A673 (cell line): ENCODE results near the gene HINFP. TPM values are rescaled to one million over a fixed set of nuclear protein-coding genes. Genes with fewer than 3 reads are reported as not detected.

ENCODE experiments used
- BruUV-seq: library from RNA; stranded (reverse); fragments of 400-500 nt; replicated peaks from 2 replicates; lab custom pipeline; 2021; lab: Mats Ljungman, UMichigan
- CTCF ChIA-PET: fragments of 300-600 bp; sonication (Branson Sonifier 250); formaldehyde crosslinking; loops from one replicate; lab custom pipeline; 2022; ENCODE audit warnings: antibody characterized with exemption; lab: Charles Lee
- POLR2A ChIA-PET: fragments of 300-600 bp; sonication (Branson Sonifier 250); formaldehyde crosslinking; loops from one replicate; lab custom pipeline; 2022; ENCODE audit warnings: antibody characterized with exemption; ENCODE audit not compliant: low non-redundant PET; lab: Charles Lee
- DNase-seq: peaks from one replicate; pipeline ENCODE4 v3.0.0-alpha.2; 2015; ENCODE audit warnings: low spot score
- H3K27ac ChIP-seq: fragments of 200-600 bp; sonication (generic); 2 replicates; pipeline ENCODE4 v1.5.1; 2016; ENCODE audit warnings: mixed run types, low read depth, mild to moderate bottlenecking, mixed read lengths, antibody characterized with exemption, low read length; ENCODE audit not compliant: poor library complexity, severe bottlenecking
- H3K27me3 ChIP-seq: fragments of 200-600 bp; sonication (generic); replicated peaks from 2 replicates; pipeline ENCODE4 v1.6.1; 2017; ENCODE audit warnings: mixed run types, low read depth, mild to moderate bottlenecking, mixed read lengths, antibody characterized with exemption, low read length; ENCODE audit not compliant: insufficient read depth, poor library complexity
- H3K36me3 ChIP-seq: fragments of 200-600 bp; sonication (generic); 2 replicates; pipeline ENCODE4 v1.6.1; 2016; ENCODE audit warnings: mixed run types, mild to moderate bottlenecking, mixed read lengths, antibody characterized with exemption, low read length; ENCODE audit not compliant: insufficient read depth, poor library complexity, severe bottlenecking
- H3K4me1 ChIP-seq: fragments of 200-600 bp; sonication (generic); 2 replicates; pipeline ENCODE4 v1.6.1; 2017; ENCODE audit warnings: mixed run types, mild to moderate bottlenecking, mixed read lengths, antibody characterized with exemption, low read length; ENCODE audit not compliant: insufficient read depth, poor library complexity, severe bottlenecking
- H3K4me3 ChIP-seq: fragments of 200-600 bp; sonication (generic); 2 replicates; pipeline ENCODE4 v1.5.1; 2016; ENCODE audit warnings: low read depth, mixed run types, mild to moderate bottlenecking, mixed read lengths, low read length; ENCODE audit not compliant: poor library complexity, severe bottlenecking
- H3K9me3 ChIP-seq: fragments of 200-600 bp; sonication (generic); 2 replicates; pipeline ENCODE4 v1.6.1; 2016; ENCODE audit warnings: mixed run types, low read depth, mild to moderate bottlenecking, mixed read lengths, antibody characterized with exemption, low read length; ENCODE audit not compliant: poor library complexity, severe bottlenecking
- EZH2 ChIP-seq: fragments of 200-600 bp; sonication (generic); IDR thresholded peaks from 2 replicates; pipeline ENCODE4 v1.6.1; 2017; ENCODE audit warnings: borderline replicate concordance, low read depth, mild to moderate bottlenecking, mixed read lengths, antibody characterized with exemption, low read length; ENCODE audit not compliant: poor library complexity, severe bottlenecking
- intact Hi-C: fragments of 100-400 bp; cut with micrococcal nuclease; formaldehyde crosslinking; loops from one replicate; pipeline ENCODE4 v1.10.0; 2022; ENCODE audit not compliant: unreplicated experiment
- total RNA-seq: library from RNA; stranded (reverse); gene quantifications from 2 replicates; pipeline ENCODE4 v1.2.3, GENCODE V29; 2021
- TF ChIP-seq, protein P1 (sequence below): fragments of 300-800, 200-600 bp; sonication (generic); conservative IDR thresholded peaks from 2 replicates; pipeline ENCODE4 v1.5.1; 2017; ENCODE audit warnings: low read depth, mild to moderate bottlenecking, antibody characterized with exemption, low read length, moderate library complexity, mixed read lengths

HINFP gene
- total RNA-seq, 1 experiment from 2014 or later, result 31.7 TPM

DNA sequence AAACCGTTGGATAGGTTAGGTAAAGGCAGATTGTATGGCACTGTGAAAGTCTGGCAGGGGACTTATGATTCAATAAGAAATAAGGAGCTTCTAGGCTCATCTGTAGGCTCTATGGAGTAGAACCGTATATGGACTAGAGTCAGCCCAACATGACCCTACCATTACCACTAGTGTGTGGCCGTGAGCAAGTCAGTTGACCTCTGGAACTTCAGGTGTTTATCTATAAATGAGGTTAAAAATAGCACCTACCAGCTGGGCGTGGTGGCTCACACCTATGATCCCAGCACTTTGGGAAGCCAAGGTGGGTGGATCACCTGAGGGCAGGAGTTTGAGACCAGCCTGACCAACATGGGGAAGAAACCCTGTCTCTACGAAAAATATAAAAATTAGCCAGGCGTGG is 4.4 kb downstream of the HINFP start:
- Histone ChIP-seq H3K27me3 (no peaks in the 10 kb centered on the region), H3K9me3 (no peaks in the 10 kb centered on the region), H3K4me1 (peaks cover 10% of the 10 kb centered on the region), H3K36me3 (peaks cover 4% of the 10 kb centered on the region), H3K4me3 (no peak overlapping the region), H3K27ac (no peak overlapping the region)
- no peak for TF ChIP-seq EZH2
- TF ChIP-seq, protein P1, sequence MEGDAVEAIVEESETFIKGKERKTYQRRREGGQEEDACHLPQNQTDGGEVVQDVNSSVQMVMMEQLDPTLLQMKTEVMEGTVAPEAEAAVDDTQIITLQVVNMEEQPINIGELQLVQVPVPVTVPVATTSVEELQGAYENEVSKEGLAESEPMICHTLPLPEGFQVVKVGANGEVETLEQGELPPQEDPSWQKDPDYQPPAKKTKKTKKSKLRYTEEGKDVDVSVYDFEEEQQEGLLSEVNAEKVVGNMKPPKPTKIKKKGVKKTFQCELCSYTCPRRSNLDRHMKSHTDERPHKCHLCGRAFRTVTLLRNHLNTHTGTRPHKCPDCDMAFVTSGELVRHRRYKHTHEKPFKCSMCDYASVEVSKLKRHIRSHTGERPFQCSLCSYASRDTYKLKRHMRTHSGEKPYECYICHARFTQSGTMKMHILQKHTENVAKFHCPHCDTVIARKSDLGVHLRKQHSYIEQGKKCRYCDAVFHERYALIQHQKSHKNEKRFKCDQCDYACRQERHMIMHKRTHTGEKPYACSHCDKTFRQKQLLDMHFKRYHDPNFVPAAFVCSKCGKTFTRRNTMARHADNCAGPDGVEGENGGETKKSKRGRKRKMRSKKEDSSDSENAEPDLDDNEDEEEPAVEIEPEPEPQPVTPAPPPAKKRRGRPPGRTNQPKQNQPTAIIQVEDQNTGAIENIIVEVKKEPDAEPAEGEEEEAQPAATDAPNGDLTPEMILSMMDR, result no peak
- no TSS peak for BruUV-seq
- intact Hi-C loops, result no loop called here
- no peak for DNase-seq
- ChIA-PET POLR2A (no interaction called here), CTCF (no interaction called here)

DNA sequence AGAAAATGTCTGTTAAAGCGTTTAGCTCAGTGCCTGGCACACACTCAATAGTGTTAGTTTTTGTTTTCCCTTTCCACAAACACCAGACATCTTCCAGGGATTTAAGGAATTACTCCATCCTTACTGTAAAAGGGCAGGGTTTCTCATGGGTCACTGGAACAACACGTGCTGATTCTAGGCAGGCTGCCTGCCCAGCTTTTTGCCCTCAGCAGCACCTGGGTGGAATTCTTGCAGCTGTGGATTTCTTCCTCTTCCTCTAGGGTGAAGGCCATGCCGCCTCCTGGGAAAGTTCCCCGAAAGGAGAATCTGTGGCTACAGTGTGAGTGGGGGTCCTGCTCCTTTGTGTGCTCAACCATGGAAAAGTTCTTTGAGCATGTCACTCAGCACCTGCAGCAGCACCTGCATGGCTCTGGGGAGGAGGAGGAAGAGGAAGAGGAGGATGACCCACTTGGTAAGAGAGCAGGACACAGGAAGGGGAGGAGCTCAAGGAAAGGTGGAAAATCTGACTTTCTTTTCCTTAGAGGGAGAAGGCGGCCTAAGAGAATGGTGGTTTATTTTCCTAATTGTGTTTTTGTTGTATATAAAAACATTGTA is 5.4 kb downstream of the HINFP start:
- Histone ChIP-seq H3K9me3 (no peaks in the 10 kb centered on the region), H3K4me1 (peaks cover 8% of the 10 kb centered on the region), H3K27ac (no peak overlapping the region), H3K4me3 (no peak overlapping the region), H3K27me3 (no peaks in the 10 kb centered on the region), H3K36me3 (peaks cover 10% of the 10 kb centered on the region)
- POLR2A ChIA-PET, result no interaction called here
- TF ChIP-seq, protein P1, result no peak
- no peak for TF ChIP-seq EZH2
- no peak for DNase-seq
- BruUV-seq, result no TSS peak
- intact Hi-C loops, result no loop called here
- CTCF ChIA-PET, result no interaction called here

DNA sequence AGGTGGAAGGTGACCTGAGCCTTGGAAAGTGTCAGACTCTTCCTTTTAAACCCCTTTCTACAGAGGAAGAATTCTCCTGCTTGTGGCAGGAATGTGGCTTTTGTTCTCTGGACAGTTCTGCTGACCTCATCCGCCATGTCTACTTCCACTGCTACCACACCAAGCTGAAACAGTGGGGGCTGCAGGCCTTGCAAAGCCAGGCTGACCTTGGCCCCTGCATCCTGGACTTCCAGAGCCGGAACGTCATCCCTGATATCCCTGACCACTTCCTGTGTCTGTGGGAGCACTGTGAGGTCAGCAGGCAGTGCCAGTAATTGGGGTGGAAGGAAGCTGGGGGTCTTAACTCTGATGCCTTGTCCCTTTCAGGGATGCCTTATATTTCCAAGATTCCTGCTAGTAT is 9.3 kb downstream of the HINFP start:
- intact Hi-C loops, result no loop called here
- H3K4me3 ChIP-seq, result no peak overlapping the region
- no peak for TF ChIP-seq EZH2
- TF ChIP-seq, protein P1, result no peak
- peaks cover 25% of the 10 kb centered on the region for H3K36me3 ChIP-seq
- H3K27me3 ChIP-seq, result no peaks in the 10 kb centered on the region
- no peak for DNase-seq
- BruUV-seq, result no TSS peak
- H3K4me1 ChIP-seq, result no peaks in the 10 kb centered on the region
- POLR2A ChIA-PET, result interaction anchor here (0.6 kb wide), 1 partner anchor 90 kb away, joined by 4 read pairs; no protein-coding TSS in a partner anchor
- CTCF ChIA-PET, result no interaction called here
- no peak overlapping the region for H3K27ac ChIP-seq
- H3K9me3 ChIP-seq, result no peaks in the 10 kb centered on the region
